HEK293 (cell line): ENCODE data around the gene CSN1S1.

Source experiments
- CTCF ChIA-PET: fragments of 350-600 bp; formaldehyde crosslinking; extraction: SDS; loops from one replicate; lab custom pipeline; 2021; ENCODE audit warnings: antibody characterized with exemption; lab: Yijun Ruan, JAX
- POLR2A ChIA-PET: fragments of 300-600 bp; formaldehyde crosslinking; extraction: SDS; loops from one replicate; lab custom pipeline; 2020; ENCODE audit warnings: antibody characterized with exemption, inconsistent platforms; lab: Yijun Ruan, JAX
- H3K27ac ChIP-seq: fragments of 200-500 bp; sonication (Bioruptor generic); 2 replicates; pipeline ENCODE4 v1.5.1; 2014; ENCODE audit warnings: low read depth, low read length, control low read depth, inconsistent platforms; ENCODE audit errors: extremely low read depth
- H3K36me3 ChIP-seq, 2 experiments: fragments of 200-500 bp in 1 of 2; sonication (Bioruptor generic) in 1 of 2; 1 replicate in 1 of 2; 2 replicates in 1 of 2; pipeline ENCODE4 v1.5.1; 2014 to 2017; ENCODE audit warnings: inconsistent platforms in 2 of 2, low read length in 2 of 2; ENCODE audit not compliant: control insufficient read depth in 2 of 2, insufficient read depth in 1 of 2
- H3K4me1 ChIP-seq: fragments of 200-500 bp; sonication (Bioruptor generic); 2 replicates; pipeline ENCODE4 v1.5.1; 2014; ENCODE audit warnings: mild to moderate bottlenecking, low read length, inconsistent platforms; ENCODE audit not compliant: control insufficient read depth, insufficient read depth
- H3K4me3 ChIP-seq: 2 replicates; pipeline ENCODE4 v1.5.1; 2011; ENCODE audit warnings: low read depth, mild to moderate bottlenecking, control low read depth, low read length, moderate library complexity
- H3K9me3 ChIP-seq: fragments of 200-500 bp; sonication (Bioruptor generic); 2 replicates; pipeline ENCODE4 v1.5.1; 2014; ENCODE audit warnings: low read depth, low read length, inconsistent platforms; ENCODE audit not compliant: control insufficient read depth, insufficient read depth
- MEIS1 ChIP-seq: sonication (generic); formaldehyde crosslinking; IDR thresholded peaks from 2 replicates; pipeline ENCODE4 v1.8.1; 2022; ENCODE audit warnings: missing genetic modification reagents, mild to moderate bottlenecking, borderline replicate concordance
- OSR2 ChIP-seq: fragments of 450-650 bp; formaldehyde crosslinking; IDR thresholded peaks from 2 replicates; pipeline ENCODE4 v1.5.1; 2016; ENCODE audit warnings: missing biosample characterization, missing genetic modification characterization
- YY1 ChIP-seq: fragments of 450-650 bp; formaldehyde crosslinking; IDR thresholded peaks from 2 replicates; pipeline ENCODE4 v1.5.1; 2018; ENCODE audit warnings: missing biosample characterization, missing genetic modification characterization
- ZBTB1 ChIP-seq: fragments of 450-650 bp; formaldehyde crosslinking; IDR thresholded peaks from 2 replicates; pipeline ENCODE4 v1.5.1; 2016; ENCODE audit warnings: missing biosample characterization, missing genetic modification characterization
- ZNF175 ChIP-seq: fragments of 450-650 bp; formaldehyde crosslinking; IDR thresholded peaks from 2 replicates; pipeline ENCODE4 v1.5.1; 2016; ENCODE audit warnings: missing biosample characterization, missing genetic modification characterization
- ZNF202 ChIP-seq: fragments of 450-650 bp; formaldehyde crosslinking; IDR thresholded peaks from 2 replicates; pipeline ENCODE4 v1.5.1; 2016; ENCODE audit warnings: missing biosample characterization, missing genetic modification characterization, borderline replicate concordance
- ZNF223 ChIP-seq: fragments of 450-650 bp; formaldehyde crosslinking; IDR thresholded peaks from 2 replicates; pipeline ENCODE4 v1.5.1; 2016; ENCODE audit warnings: missing biosample characterization, missing genetic modification characterization
- ZNF266 ChIP-seq: fragments of 450-650 bp; formaldehyde crosslinking; IDR thresholded peaks from 2 replicates; pipeline ENCODE4 v1.5.1; 2016; ENCODE audit warnings: missing biosample characterization, missing genetic modification characterization, low read depth
- ZNF423 ChIP-seq: fragments of 450-650 bp; formaldehyde crosslinking; IDR thresholded peaks from 2 replicates; pipeline ENCODE4 v1.5.1; 2016; ENCODE audit warnings: missing biosample characterization, missing genetic modification characterization
- ZNF433 ChIP-seq: fragments of 450-650 bp; formaldehyde crosslinking; IDR thresholded peaks from 2 replicates; pipeline ENCODE4 v1.5.1; 2016; ENCODE audit warnings: missing biosample characterization, missing genetic modification characterization, low read depth
- ZNF529 ChIP-seq: fragments of 450-650 bp; formaldehyde crosslinking; IDR thresholded peaks from 2 replicates; pipeline ENCODE4 v1.5.1; 2017; ENCODE audit warnings: missing genetic modification characterization, missing biosample characterization; ENCODE audit not compliant: insufficient replicate concordance
- ZNF555 ChIP-seq: fragments of 450-650 bp; formaldehyde crosslinking; conservative IDR thresholded peaks from 2 replicates; pipeline ENCODE4 v1.5.1; 2017; ENCODE audit warnings: missing biosample characterization, mild to moderate bottlenecking, missing genetic modification characterization, inconsistent platforms
- ZNF670 ChIP-seq: fragments of 450-650 bp; formaldehyde crosslinking; IDR thresholded peaks from 2 replicates; pipeline ENCODE4 v1.5.1; 2016; ENCODE audit warnings: missing biosample characterization, missing genetic modification characterization, low read depth
- ZNF768 ChIP-seq: fragments of 450-650 bp; formaldehyde crosslinking; IDR thresholded peaks from 2 replicates; pipeline ENCODE4 v1.5.1; 2018; ENCODE audit warnings: missing biosample characterization, mild to moderate bottlenecking, missing genetic modification characterization
- ZNF785 ChIP-seq: fragments of 450-650 bp; formaldehyde crosslinking; IDR thresholded peaks from 2 replicates; pipeline ENCODE4 v1.5.1; 2016; ENCODE audit warnings: missing biosample characterization, missing genetic modification characterization
- TF ChIP-seq, protein P1 (sequence below): fragments of 450-650 bp; formaldehyde crosslinking; IDR thresholded peaks from 2 replicates; pipeline ENCODE4 v1.5.1; 2016; ENCODE audit warnings: missing biosample characterization, missing genetic modification characterization
- TF ChIP-seq, protein P2 (sequence below): fragments of 450-650 bp; formaldehyde crosslinking; IDR thresholded peaks from 2 replicates; pipeline ENCODE4 v1.5.1; 2016; ENCODE audit warnings: missing biosample characterization, missing genetic modification characterization
- TF ChIP-seq, protein P3 (sequence below): fragments of 450-650 bp; formaldehyde crosslinking; IDR thresholded peaks from 2 replicates; pipeline ENCODE4 v1.5.1; 2016; ENCODE audit warnings: missing biosample characterization, missing genetic modification characterization
- TF ChIP-seq, protein P4 (sequence below): fragments of 450-650 bp; formaldehyde crosslinking; IDR thresholded peaks from 2 replicates; pipeline ENCODE4 v1.5.1; 2016; ENCODE audit warnings: missing biosample characterization, missing genetic modification characterization
- TF ChIP-seq, protein P5 (sequence below): fragments of 450-650 bp; formaldehyde crosslinking; IDR thresholded peaks from 2 replicates; pipeline ENCODE4 v1.5.1; 2016; ENCODE audit warnings: missing biosample characterization, missing genetic modification characterization
- TF ChIP-seq, protein P6 (sequence below): fragments of 450-650 bp; formaldehyde crosslinking; IDR thresholded peaks from 2 replicates; pipeline ENCODE4 v1.5.1; 2017; ENCODE audit warnings: missing biosample characterization, missing genetic modification characterization
- TF ChIP-seq, protein P7 (sequence below): fragments of 450-650 bp; formaldehyde crosslinking; IDR thresholded peaks from 2 replicates; pipeline ENCODE4 v1.5.1; 2017; ENCODE audit warnings: missing biosample characterization, missing genetic modification characterization

Gene CSN1S1

DNA sequence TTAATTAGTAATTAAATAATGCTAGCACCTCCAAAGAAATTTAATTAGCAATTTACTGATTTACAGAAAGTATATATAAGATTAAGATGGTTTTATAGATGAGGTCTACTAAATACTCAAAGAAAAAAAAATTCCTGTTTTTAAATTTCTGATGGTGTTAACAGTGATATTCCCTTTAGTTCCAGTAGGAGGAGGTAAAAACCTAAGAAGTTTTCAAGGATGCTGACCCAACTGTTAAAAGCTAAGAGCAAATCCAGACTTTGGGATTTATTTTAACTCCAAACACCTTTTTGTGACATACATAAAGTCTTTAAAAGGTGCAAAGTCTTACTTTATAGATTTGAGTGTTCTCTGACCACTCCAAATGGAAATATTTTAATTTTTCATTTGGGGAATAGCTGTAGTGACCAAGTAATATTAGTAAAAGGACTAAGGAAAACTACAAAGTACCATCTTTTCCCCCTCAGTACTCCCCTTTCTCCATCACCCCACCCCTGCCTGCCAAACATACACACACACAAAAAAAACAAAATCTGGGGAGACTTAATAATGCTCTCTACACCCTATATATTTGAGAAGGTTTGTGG lies 34.2 kb upstream of the CSN1S1 start:
- no peaks in the 10 kb centered on the region for H3K9me3 ChIP-seq
- H3K36me3 ChIP-seq = no peaks in the 10 kb centered on the region
- H3K4me3 ChIP-seq = no peak overlapping the region
- POLR2A ChIA-PET = no interaction called here
- TF ChIP-seq ZNF433 (tag by site-specific recombination) = no peak
- no peak for TF ChIP-seq ZNF670 (tag by site-specific recombination)
- TF ChIP-seq ZNF423 (tag by site-specific recombination) = no peak
- TF ChIP-seq, protein P1, sequence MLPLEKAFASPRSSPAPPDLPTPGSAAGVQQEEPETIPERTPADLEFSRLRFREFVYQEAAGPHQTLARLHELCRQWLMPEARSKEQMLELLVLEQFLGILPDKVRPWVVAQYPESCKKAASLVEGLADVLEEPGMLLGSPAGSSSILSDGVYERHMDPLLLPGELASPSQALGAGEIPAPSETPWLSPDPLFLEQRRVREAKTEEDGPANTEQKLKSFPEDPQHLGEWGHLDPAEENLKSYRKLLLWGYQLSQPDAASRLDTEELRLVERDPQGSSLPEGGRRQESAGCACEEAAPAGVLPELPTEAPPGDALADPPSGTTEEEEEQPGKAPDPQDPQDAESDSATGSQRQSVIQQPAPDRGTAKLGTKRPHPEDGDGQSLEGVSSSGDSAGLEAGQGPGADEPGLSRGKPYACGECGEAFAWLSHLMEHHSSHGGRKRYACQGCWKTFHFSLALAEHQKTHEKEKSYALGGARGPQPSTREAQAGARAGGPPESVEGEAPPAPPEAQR (tag by site-specific recombination) = no peak
- no peak for TF ChIP-seq YY1 (tag by site-specific recombination)
- TF ChIP-seq, protein P2, sequence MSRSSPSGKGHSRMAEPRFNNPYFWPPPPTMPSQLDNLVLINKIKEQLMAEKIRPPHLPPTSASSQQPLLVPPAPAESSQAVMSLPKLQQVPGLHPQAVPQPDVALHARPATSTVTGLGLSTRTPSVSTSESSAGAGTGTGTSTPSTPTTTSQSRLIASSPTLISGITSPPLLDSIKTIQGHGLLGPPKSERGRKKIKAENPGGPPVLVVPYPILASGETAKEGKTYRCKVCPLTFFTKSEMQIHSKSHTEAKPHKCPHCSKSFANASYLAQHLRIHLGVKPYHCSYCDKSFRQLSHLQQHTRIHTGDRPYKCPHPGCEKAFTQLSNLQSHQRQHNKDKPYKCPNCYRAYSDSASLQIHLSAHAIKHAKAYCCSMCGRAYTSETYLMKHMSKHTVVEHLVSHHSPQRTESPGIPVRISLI (tag by site-specific recombination) = no peak
- TF ChIP-seq ZNF202 (tag by site-specific recombination) = no peak
- no peak for TF ChIP-seq ZNF555 (tag by site-specific recombination)
- H3K27ac ChIP-seq = no peak overlapping the region
- CTCF ChIA-PET = interaction anchor here (0.7 to 1.8 kb wide), 5 partner anchors 287 to 662 kb away, joined by 3 to 15 read pairs (median 3); no protein-coding TSS in a partner anchor
- H3K4me1 ChIP-seq = no peaks in the 10 kb centered on the region

DNA sequence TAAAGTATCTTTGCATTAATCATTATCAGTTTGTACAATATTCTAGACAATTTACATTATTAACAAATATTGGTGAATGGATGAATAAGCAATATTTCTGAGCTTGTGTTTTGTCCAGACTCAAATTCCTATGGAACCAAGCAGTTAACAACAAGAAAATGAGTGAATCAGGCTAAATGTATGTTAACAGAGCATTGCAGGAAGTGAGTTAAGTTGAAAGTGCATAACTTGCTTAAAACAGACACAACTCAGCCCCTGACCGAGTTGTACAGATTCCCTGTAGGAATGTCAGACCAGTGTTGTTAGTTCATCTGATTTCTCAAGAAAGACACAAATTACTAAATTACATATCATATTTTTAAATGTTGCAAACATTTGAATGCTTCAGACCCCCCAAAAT lies 23.7 kb upstream of the CSN1S1 start:
- TF ChIP-seq OSR2 (tag by site-specific recombination) (no peak), ZNF529 (no peak), ZNF768 (tag by site-specific recombination) (no peak), ZNF223 (no peak), ZNF266 (tag by site-specific recombination) (no peak), MEIS1 (CRISPR knock-in tag) (no peak), ZNF175 (tag by site-specific recombination) (no peak), ZNF785 (no peak), ZBTB1 (tag by site-specific recombination) (no peak)
- TF ChIP-seq, protein P3, sequence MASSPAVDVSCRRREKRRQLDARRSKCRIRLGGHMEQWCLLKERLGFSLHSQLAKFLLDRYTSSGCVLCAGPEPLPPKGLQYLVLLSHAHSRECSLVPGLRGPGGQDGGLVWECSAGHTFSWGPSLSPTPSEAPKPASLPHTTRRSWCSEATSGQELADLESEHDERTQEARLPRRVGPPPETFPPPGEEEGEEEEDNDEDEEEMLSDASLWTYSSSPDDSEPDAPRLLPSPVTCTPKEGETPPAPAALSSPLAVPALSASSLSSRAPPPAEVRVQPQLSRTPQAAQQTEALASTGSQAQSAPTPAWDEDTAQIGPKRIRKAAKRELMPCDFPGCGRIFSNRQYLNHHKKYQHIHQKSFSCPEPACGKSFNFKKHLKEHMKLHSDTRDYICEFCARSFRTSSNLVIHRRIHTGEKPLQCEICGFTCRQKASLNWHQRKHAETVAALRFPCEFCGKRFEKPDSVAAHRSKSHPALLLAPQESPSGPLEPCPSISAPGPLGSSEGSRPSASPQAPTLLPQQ (tag by site-specific recombination) = no peak
- TF ChIP-seq, protein P4, sequence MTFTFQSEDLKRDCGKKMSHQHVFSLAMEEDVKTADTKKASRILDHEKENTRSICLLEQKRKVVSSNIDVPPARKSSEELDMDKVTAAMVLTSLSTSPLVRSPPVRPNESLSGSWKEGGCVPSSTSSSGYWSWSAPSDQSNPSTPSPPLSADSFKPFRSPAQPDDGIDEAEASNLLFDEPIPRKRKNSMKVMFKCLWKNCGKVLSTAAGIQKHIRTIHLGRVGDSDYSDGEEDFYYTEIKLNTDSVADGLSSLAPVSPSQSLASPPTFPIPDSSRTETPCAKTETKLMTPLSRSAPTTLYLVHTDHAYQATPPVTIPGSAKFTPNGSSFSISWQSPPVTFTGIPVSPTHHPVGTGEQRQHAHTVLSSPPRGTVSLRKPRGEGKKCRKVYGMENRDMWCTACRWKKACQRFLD (tag by site-specific recombination) = no peak
- TF ChIP-seq, protein P5, sequence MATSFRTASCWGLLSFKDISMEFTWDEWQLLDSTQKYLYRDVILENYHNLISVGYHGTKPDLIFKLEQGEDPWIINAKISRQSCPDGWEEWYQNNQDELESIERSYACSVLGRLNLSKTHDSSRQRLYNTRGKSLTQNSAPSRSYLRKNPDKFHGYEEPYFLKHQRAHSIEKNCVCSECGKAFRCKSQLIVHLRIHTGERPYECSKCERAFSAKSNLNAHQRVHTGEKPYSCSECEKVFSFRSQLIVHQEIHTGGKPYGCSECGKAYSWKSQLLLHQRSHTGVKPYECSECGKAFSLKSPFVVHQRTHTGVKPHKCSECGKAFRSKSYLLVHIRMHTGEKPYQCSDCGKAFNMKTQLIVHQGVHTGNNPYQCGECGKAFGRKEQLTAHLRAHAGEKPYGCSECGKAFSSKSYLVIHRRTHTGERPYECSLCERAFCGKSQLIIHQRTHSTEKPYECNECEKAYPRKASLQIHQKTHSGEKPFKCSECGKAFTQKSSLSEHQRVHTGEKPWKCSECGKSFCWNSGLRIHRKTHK (tag by site-specific recombination) = no peak
- TF ChIP-seq, protein P6, sequence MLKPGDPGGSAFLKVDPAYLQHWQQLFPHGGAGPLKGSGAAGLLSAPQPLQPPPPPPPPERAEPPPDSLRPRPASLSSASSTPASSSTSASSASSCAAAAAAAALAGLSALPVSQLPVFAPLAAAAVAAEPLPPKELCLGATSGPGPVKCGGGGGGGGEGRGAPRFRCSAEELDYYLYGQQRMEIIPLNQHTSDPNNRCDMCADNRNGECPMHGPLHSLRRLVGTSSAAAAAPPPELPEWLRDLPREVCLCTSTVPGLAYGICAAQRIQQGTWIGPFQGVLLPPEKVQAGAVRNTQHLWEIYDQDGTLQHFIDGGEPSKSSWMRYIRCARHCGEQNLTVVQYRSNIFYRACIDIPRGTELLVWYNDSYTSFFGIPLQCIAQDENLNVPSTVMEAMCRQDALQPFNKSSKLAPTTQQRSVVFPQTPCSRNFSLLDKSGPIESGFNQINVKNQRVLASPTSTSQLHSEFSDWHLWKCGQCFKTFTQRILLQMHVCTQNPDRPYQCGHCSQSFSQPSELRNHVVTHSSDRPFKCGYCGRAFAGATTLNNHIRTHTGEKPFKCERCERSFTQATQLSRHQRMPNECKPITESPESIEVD (tag by site-specific recombination) = no peak
- TF ChIP-seq, protein P7, sequence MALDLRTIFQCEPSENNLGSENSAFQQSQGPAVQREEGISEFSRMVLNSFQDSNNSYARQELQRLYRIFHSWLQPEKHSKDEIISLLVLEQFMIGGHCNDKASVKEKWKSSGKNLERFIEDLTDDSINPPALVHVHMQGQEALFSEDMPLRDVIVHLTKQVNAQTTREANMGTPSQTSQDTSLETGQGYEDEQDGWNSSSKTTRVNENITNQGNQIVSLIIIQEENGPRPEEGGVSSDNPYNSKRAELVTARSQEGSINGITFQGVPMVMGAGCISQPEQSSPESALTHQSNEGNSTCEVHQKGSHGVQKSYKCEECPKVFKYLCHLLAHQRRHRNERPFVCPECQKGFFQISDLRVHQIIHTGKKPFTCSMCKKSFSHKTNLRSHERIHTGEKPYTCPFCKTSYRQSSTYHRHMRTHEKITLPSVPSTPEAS (tag by site-specific recombination) = no peak
- H3K4me3 ChIP-seq = no peak overlapping the region
- H3K9me3 ChIP-seq = no peaks in the 10 kb centered on the region
- H3K36me3 ChIP-seq = no peaks in the 10 kb centered on the region
- POLR2A ChIA-PET = no interaction called here
- no peak overlapping the region for H3K27ac ChIP-seq
- H3K4me1 ChIP-seq = no peaks in the 10 kb centered on the region
- CTCF ChIA-PET = no interaction called here
